Measurements from ENCODE around the gene MAGEA9B.

GRCh38 chrX:149628768-149629167 is 41.5 kb upstream of the MAGEA9B start:
- TF ChIP-seq, protein P1, sequence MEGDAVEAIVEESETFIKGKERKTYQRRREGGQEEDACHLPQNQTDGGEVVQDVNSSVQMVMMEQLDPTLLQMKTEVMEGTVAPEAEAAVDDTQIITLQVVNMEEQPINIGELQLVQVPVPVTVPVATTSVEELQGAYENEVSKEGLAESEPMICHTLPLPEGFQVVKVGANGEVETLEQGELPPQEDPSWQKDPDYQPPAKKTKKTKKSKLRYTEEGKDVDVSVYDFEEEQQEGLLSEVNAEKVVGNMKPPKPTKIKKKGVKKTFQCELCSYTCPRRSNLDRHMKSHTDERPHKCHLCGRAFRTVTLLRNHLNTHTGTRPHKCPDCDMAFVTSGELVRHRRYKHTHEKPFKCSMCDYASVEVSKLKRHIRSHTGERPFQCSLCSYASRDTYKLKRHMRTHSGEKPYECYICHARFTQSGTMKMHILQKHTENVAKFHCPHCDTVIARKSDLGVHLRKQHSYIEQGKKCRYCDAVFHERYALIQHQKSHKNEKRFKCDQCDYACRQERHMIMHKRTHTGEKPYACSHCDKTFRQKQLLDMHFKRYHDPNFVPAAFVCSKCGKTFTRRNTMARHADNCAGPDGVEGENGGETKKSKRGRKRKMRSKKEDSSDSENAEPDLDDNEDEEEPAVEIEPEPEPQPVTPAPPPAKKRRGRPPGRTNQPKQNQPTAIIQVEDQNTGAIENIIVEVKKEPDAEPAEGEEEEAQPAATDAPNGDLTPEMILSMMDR (conservative IDR thresholded peaks at IDR 0.05; ENCODE audit: low read depth, low read length): no peak
- no peak for TF ChIP-seq EZH2 (IDR thresholded peaks at IDR 0.05; ENCODE audit: low read length, unreplicated experiment)

Measured in PC-3 (cell line).